HG03196 (cell line): Measurements from ENCODE around the gene EFNA5.

ENCODE experiments used
- ATAC-seq: cut with Tn5 transposase; IDR thresholded peaks from one replicate; pipeline ENCODE4 v1.9.1; 2021; ENCODE audit not compliant: unreplicated experiment

The EFNA5 gene

DNA sequence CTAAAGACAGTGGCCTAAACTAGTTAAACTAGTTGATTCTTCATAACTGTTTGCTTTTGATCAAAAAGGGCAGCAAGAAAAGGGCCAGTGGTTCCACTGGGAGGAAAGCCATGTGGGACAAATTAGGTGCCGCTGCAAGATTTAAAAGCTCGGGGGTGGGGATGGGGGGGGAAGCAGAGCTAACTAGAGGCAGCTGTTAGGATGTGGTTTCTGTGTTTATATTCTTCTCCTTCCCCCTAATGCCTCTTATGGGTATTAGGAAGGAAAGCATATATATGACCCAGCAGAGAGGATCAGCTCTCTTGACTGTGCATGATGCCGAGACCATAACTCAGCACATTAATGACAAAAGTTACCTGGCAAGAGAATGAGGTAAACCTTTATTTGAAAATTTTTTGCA lies 65.7 kb downstream of the EFNA5 start:
- ATAC-seq, result no peak

DNA sequence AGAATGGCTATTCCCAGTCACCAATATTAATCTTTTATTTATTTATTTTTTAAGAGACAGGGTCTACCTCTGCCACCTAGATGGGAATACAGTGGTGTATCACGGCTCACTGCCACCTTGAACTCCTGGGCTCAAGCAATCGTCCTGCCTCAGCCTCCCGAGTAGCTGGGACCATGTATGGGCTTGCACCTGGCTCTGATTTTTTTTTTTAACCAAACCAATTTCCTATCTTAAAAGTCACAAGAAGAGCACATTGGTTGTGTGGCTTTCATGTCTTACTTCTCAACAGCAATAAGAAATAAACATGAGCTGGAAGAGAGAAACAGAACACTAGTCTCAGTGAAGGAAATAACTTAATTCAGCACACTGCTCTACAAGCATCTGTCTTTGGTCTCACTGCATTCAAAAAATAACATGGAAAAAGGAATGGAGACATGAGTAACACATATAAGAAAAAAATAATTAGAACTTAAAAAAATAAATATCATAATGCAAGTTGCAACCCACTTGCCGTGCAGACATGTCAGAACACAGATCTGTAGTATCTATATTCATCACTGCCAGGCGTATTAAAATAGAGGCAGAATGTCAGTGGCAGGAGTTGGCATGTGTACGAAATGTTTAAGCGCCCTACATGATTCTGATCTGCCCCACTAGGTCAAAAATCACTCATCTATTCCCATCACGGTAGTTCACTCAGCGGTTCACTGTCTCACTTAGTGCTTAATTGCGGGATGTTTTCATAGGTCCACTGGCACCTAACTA lies 66.4 kb downstream of the EFNA5 start:
- no peak for ATAC-seq

DNA sequence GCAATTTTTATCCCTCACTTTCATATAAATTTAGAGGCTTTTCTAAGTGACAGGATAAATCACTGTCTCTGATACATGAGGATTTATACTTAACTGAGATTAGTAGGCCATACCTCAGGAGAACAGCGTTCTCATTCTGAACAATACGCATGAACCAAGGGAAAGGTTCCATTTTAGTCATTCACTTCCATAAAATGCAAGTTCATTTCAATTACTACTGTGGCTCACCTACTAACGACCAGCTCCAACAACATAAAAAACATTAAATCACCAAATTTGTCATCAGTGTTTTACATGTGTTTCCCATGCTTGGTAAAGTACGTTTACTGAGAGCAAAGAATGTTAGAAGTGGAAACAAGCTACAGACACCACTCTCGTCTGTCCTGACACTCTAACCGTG lies 67.4 kb downstream of the EFNA5 start:
- ATAC-seq, result no peak

DNA sequence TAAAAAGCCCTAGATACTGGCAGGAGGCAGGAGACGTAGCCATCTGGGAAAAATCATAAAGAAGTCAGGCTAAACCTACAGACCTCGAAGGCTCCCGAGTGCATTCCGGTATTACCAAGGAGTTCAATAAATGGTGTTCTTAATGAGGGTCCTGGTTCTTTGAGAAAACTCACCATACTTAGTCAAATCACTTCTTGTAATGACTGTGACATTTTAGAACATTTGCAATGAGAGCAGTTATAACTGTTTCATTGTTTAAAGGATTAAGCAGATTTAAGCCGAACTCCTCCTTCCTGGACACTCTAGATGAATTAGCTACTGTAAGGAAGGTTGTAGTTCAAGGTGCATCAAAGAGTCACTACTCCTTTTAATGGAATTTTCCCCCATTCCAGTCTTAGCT lies 67.8 kb downstream of the EFNA5 start:
- no peak for ATAC-seq

DNA sequence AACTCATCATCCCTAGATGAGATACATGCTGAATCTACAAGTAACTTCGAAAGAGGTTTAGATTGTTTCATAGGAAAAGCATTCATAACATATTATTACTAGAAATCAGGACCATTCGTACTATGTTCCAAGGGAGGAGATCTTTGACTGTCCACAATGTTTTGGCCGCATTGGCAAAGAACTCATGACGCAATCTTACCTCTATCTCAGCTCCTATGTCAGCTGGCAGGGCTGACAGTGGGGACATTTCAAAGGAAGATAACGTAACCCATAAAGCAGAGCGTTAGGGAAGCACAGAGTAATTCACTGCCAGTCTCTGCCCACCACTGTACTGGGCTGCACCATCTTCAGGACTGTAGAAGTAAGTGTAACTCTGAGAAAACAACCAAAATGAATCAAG lies 69.7 kb downstream of the EFNA5 start:
- no peak for ATAC-seq

DNA sequence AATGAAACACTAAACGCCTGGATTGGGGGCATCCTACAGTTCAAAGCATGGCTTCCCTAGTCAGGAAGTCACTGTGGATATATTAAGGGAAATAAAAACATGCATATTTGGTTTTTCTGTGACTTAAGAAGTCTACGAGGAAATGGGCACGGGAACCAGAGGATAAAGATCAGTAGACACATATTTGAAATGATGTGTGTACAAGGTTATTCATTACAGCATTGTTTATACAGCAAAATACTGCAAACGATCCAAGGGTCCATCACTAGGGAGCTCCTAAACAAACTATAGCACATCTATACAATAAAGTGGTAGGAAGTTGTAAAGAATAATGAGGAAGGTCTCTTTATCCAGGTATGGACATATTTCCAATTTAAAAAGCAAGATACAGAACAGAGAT lies 71.8 kb downstream of the EFNA5 start:
- no peak for ATAC-seq

DNA sequence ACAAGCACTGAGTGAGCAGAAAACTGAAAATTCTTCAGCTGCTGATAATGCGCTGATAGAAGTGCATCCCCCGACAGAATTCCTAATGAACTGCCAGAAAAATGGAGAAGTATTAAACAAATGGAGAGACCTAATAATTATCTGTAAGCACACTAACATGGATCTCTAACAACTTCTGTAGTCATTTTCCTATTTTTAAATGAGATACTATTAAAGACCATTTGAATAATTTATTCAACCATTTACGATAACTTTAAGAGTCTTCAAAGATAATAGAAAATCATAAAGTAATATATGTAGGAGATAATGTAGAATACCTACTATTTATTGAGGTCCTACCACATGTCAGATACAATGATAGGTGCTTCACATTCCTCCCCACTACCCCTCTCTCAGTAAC lies 72.9 kb downstream of the EFNA5 start:
- ATAC-seq, result no peak

DNA sequence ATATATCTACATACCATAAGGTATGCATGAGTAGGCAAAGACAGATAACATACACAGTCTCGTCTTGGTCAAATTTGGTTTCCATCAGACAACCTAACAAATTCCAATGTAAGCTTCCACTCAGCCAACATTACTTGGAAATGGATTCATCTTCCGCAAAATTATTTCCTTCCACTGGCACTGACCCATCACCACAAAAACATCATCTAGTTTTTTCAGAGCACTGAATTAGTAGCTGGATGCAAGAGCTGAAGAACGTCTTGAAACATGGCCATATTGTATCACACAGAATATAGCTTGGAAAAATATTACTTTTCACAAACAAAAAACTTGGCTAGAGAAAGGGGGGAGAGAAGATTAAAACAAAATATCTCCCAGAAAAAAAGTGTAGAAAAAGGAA lies 73.5 kb downstream of the EFNA5 start:
- no peak for ATAC-seq

DNA sequence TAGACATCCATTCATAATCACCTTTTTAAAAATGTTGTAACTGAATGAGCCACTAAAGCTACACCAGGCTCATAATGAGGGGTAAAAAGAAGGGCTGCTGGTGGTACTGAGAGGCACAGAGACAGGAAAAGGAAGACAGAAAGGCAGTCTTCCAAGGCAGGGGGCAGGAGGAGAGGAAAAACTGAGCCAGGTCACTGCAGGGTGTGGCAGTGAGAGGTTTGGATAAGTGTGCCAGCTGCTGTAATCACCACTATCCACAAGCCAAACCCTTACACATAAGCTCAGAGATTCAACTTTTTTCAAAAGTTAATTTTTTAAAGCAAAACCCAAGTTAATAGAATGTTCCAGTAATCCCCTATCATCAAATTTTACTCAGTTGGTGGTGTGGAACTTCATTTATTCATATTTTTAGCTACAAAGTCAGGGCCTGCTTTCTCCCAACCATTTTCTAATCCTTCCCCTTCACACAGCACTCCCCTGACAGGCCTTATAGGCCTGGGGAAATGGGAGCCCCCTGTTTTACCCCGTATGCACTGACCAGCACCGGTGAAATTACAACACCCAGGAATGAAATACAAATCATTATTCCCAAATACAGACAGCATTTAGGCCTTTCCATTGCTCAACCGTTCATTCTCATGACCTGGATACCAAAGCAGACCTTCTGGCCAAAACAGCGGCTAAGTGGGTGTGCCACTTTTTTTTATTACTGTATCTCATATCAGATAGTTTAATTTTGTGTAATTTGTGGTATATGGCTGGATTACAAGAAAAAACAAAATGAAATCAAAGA lies 76.3 kb downstream of the EFNA5 start:
- ATAC-seq, result no peak

DNA sequence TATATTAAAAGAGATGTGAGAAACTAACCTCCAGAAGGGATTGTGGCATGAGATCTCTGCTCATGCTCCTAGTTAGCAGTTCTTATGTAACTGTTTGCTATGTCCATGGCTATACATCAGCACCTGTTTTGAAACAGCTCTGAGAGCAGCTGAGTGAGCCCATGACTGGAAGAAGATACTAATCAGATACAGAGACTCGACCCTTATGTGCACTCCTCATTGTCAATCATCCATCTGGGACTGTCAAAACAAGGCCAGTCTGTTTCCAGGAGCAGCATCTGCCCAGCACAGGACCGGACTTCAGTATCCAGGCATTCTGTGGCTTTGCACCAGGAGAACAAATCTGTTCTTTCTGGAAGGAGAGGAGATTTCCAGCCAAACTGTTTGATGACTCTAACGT lies 77.7 kb downstream of the EFNA5 start:
- no peak for ATAC-seq

DNA sequence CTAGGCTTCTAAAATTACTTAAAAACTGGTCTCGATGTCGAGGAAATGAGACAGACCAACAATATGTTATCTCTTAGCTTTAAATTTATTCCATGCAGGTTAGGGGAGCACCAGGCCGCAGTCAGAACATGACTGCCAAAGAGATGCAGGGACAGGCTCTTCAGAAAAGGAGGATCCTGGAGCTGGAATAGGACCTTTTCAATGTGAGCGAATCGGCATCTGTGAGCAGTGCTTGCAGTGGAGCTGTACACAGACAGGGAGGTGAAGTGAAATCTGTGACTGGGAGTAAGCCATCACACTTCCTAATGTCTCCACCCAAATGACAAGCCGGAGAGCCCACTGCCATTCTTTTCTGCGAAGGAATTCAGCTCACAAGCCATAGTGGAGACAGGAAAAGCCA lies 78.2 kb downstream of the EFNA5 start:
- ATAC-seq, result no peak

DNA sequence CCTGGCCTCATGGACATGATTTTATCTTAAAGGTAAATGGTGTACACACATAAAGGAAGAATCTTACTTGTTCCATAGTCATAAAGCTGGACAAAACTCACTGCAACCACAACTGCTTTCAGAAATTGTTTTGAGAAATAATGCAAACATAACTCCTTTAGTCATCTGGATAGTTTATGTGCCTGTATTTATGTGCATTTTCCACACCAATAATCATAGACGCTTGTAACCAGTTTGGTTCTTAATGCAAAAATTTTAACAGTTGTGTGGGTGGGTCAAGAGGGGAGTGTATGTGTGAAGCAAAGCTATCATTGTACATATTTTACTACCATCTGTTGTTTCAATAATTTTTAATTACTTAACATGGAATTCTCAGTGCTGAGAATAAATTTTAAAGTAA lies 80.1 kb downstream of the EFNA5 start:
- no peak for ATAC-seq

DNA sequence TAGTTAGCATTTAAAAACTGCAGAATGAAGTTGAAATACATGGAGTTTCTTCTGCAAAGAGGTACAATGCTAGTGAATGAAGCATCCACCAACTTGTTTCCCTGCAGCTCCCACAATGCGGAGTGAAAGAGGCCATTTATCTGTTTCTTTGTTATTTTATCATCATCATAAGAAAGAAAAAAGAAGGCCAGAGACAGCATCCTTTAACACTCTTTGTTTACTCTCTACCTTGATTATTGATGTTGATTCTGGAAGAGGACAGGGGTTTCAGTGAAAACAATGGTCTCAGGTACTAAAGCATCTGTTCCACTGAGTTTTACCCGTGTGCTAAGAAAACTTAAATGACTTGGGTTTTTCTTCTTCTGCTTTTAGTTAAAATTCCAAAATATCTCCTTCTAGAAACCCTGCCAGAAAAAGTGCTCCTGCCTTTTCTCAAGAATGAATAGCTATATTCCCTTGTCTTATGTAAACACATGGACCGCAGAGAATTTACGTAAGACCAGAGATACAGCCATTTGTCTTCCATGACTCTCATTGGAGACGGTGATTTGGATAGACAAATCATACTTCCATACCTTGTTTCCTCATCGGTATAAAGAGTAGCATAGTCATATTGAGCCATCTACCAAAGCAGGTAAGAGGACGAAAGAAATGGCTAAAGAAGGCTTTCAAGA lies 81.1 kb downstream of the EFNA5 start:
- no peak for ATAC-seq

DNA sequence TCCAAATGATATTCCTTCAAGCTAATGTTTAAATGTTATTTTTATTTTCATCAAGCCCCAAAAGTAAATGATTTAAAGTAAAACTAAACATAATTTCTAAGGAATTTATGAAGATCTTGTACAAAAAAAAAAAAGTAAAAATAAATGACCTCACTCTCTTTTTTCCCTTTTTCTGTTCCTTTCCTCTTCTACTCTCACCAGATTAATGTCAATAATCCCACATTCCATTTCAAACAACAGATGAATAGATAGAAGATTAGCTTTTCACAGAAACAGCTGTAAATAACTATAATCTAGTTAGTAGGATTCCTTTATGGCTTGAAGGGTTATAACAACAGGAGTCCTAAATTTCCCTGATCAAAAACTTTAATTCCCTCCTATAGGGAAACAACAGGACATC lies 88.1 kb downstream of the EFNA5 start:
- no peak for ATAC-seq

DNA sequence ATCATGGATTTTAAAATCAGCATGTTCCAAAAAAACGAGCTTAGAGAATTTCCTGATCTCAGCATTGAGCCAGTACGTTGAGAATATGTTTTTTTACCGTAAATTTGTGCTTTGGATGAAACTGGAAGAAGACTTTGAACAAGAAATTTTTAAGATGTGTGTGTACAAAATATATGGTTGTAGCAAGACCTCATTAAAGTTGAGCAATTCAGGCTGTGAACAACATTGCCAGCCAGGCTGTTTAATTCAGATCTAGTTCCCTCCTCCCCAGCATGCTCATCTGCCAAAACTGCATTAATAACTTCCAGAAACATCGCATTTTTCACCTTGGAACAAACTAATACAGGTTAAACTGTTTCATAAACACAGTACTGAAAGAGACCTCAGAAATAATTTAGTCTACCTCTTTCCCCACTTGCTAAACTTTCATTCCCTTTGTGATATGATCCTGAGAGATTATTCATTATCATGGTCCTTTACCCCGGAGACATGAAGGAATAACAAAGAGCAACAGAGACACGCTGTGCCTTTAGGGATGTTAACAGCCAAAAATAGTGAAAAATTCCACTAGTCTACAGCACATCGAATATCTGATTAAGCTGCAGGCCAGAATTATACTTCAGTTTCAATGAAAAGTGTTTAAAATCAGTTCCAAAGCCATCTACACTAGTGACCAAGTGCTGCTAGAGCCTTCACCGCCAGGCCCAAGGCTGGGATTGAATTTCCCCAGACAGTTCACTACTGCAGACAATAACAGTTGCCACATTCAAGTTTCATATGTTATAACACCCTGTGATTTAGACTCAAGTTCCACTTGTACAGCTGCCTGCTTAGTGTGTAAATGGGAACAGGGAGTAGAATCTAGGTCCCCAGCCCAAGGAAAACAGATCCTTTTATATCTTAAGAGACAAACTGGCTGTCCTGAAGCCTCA lies 89.6 kb downstream of the EFNA5 start:
- no peak for ATAC-seq

DNA sequence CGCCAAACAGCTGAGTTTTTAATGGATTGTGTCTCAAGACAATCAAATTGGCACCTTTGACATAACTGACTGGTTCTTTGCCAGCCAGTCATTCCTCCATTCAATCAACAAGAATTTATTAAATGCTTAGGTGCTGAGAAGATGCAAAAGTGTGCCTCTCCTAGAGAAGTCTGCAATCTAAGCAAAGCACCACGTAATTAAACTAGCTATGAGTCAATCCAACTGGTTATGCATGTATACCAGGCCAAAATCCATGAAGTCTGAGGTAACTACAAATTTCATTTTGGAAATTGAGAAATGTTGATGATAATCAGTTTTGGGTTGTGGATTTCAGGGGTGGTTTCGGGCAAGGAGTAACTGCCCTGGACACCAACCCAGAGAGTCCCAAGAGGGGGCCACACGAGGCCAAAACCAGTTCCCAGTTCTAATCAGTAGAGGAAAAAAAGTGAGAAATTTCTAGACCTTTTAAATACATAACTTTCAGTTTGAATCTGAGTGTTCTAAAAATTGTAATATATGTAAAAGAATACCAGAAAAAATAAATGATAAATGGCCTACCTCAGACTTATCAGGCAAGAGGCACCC lies 92.6 kb downstream of the EFNA5 start:
- no peak for ATAC-seq

DNA sequence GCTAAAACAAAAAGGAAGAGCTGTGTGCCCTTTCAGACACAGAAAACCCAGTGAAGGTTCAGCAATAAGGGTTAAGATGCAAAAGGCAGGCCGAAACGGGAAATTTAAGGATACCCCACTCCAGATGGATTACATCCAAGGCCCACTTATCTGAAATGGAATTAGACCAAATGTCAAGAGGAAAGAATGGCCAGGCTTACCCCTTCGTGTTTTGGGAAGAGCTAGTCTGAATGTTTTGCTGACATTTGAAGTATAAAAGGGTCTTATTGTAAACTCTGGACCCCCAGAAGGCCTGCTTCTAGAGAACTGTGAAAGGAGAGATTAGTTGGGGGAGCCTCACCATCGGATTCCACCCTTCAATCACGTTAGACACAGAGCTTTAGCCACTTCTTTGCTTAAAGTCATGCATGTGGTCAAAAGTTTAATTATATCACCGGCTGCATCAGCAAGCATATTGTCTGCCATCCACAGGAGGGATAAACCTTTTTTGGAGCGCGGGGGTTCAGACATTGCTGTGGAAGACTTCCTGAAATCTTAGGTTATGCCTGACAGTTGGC lies 93.3 kb downstream of the EFNA5 start:
- no peak for ATAC-seq

DNA sequence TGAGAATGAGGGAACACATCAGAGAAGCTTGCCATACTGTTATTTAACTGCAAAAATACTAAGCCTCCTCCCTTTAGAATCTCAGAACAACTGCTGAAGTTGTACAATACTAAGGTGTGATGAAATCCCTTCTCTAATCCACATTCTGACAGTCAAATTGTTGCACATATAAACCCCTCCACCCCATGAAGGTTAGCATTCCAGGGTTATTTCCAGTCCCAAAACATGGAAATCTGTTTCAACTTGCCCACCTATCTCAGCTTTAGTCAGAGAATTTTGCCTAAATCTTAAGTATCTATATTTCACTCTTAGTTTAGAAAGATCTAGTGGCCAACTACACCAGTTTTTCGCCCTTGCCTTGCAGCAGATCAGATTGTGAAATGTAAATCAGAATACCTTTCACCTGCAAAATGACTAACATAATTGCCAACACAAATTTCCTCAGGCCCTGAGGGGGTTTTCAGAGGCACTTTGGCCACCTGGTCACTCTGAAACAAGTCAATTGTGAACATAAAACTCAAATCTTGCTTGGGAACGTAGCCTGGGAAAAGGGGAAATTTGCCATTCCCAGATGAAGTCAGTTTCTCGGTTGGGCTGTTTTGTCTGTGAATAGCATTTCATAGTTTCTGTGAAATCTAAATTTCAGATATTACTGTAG lies 93.9 kb downstream of the EFNA5 start:
- ATAC-seq, result no peak

DNA sequence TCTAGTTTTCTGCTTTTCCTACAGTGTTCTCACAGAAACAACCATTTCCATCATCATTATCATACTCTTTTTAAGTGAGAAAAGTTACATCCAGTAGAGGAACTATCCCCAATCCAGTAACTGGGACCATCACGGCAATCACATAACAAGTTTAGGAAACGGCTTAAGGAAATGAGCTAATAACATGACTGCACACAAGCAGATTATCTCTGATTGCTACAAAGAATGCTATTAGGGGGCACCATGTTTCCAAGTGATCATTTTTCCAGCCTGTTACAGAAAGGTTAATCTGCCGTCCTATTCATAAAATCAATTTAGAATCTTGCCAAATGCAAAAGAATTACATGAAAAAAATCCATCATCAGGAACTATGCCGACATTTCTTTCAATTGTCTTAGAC lies 94.6 kb downstream of the EFNA5 start:
- no peak for ATAC-seq

DNA sequence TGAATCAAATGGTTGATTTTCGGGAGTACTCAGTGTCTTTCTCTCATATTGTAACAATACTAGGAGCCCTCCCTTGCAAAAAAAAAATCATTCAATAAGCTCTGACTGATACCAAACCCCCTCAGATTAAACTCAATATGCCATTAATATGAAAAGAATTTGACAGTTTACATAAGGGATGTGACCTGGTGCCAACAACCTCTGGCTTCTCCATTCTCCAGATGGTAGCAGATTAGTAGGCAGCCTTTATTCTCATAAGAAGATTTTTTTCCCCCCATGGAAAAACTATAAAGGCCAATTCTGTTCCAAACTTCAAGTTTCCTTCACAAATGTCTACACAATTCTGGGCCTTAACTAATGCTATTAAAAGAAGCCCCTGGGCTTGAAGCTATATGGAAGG lies 96.5 kb downstream of the EFNA5 start:
- no peak for ATAC-seq
